HG03097 (cell line): ENCODE data around the gene FGF4.

Experiments used
- ATAC-seq: cut with Tn5 transposase; IDR thresholded peaks from one replicate; pipeline ENCODE4 v1.9.1; 2021; ENCODE audit not compliant: unreplicated experiment, low FRiP score

FGF4 gene

GRCh38 chr11:69730500-69730899 lies 44.6 kb downstream of the FGF4 start:
- no peak for ATAC-seq

- no peak for ATAC-seq
These were observed 45.9 kb downstream of the FGF4 start for GRCh38 chr11:69729252-69729651.

- ATAC-seq, result no peak
These were observed 47.9 kb downstream of the FGF4 start for GRCh38 chr11:69727266-69727665.

- no peak for ATAC-seq
These were observed 48.7 kb downstream of the FGF4 start for GRCh38 chr11:69726481-69726880.

- ATAC-seq, result no peak
These were observed 49.1 kb downstream of the FGF4 start for GRCh38 chr11:69726019-69726418.

GRCh38 chr11:69721745-69722144 lies 53.4 kb downstream of the FGF4 start:
- ATAC-seq, result no peak

- no peak for ATAC-seq
These were observed 54.0 kb downstream of the FGF4 start for GRCh38 chr11:69721106-69721505.
